Spinal cord (tissue), 10 donors: Measurements from ENCODE around the gene UBAC2. TPM values are rescaled to one million over a fixed set of nuclear protein-coding genes. Genes with fewer than 3 reads are reported as not detected.

Experiments used
- DNase-seq, 6 donors: peaks; one replicate each; pipeline versions ENCODE4 v3.0.0 to v3.0.0-alpha.2; 2013 to 2015; ENCODE audit warnings: low spot score in 6 of 6, low read depth in 4 of 6
- H3K27ac ChIP-seq: one replicate; pipeline ENCODE4 v1.5.1; 2013; ENCODE audit warnings: low read depth, low read length, control low read depth
- H3K27me3 ChIP-seq: one replicate; pipeline ENCODE4 v1.6.1; 2013; ENCODE audit warnings: low read length; ENCODE audit not compliant: control insufficient read depth, insufficient read depth
- H3K36me3 ChIP-seq: one replicate; pipeline ENCODE4 v1.6.1; 2013; ENCODE audit warnings: low read length; ENCODE audit not compliant: control insufficient read depth, insufficient read depth
- H3K4me1 ChIP-seq: one replicate; pipeline ENCODE4 v1.6.1; 2013; ENCODE audit warnings: low read length; ENCODE audit not compliant: control insufficient read depth, insufficient read depth
- H3K4me3 ChIP-seq: one replicate; pipeline ENCODE4 v1.5.1; 2013; ENCODE audit warnings: low read depth, low read length, control low read depth
- H3K9me3 ChIP-seq: one replicate; pipeline ENCODE4 v1.6.1; 2013; ENCODE audit warnings: low read length; ENCODE audit not compliant: control insufficient read depth, insufficient read depth
- WGBS: methylation state at CpG from one replicate; pipeline ENCODE4 v1.1.5; 2013; ENCODE audit warnings: missing lambda C conversion rate; ENCODE audit not compliant: insufficient coverage; 5-methylcytosine and 5-hydroxymethylcytosine counted together
- polyA plus RNA-seq, 2 donors: library from polyadenylated mRNA; unstranded; fragments of 120-200 nt; gene quantifications; one replicate each; pipeline ENCODE4 v1.2.1, GENCODE V29; 2013; ENCODE audit not compliant: insufficient read length in 2 of 2
- total RNA-seq, 2 donors: library from RNA; depleted of rRNA in 1 of 2; stranded (reverse); fragments of 120-200 nt in 1 of 2; fragments of >200 nt in 1 of 2; gene quantifications; one replicate each; pipeline versions ENCODE4 v1.2.3 to v1.2.4, GENCODE V29; 2013 to 2014
- donor health status: healthy.

UBAC2 gene
- total and polyA plus RNA-seq, 4 donors: 37.9 to 60.3 (median 53.8) TPM

- Histone ChIP-seq H3K36me3 (no peaks in the 10 kb centered on the region), H3K27ac (no peak overlapping the region), H3K27me3 (no peaks in the 10 kb centered on the region), H3K4me1 (peaks cover 5% of the 10 kb centered on the region), H3K4me3 (no peak overlapping the region), H3K9me3 (no peaks in the 10 kb centered on the region)
- WGBS: 93% methylated on average over 11 of the region's 13 CpGs
- no peak for DNase-seq
Measured at GRCh38 chr13:99422586-99423220, 222.0 kb downstream of the UBAC2 start.

- Histone ChIP-seq H3K9me3 (no peaks in the 10 kb centered on the region), H3K4me3 (no peak overlapping the region), H3K27me3 (no peaks in the 10 kb centered on the region), H3K27ac (no peak overlapping the region), H3K36me3 (no peaks in the 10 kb centered on the region), H3K4me1 (no peaks in the 10 kb centered on the region)
- WGBS: 81% methylated on average over 11 of the region's 18 CpGs
- no peak for DNase-seq
Measured at GRCh38 chr13:99425485-99426341, 225.1 kb downstream of the UBAC2 start.

- Histone ChIP-seq H3K27ac (no peak overlapping the region), H3K4me3 (no peak overlapping the region), H3K36me3 (no peaks in the 10 kb centered on the region), H3K9me3 (no peaks in the 10 kb centered on the region), H3K4me1 (no peaks in the 10 kb centered on the region), H3K27me3 (no peaks in the 10 kb centered on the region)
- no peak for DNase-seq
- 80% methylated on average over 2 of the region's 7 CpGs for WGBS
Measured at GRCh38 chr13:99426426-99426825, 225.8 kb downstream of the UBAC2 start.

DNA sequence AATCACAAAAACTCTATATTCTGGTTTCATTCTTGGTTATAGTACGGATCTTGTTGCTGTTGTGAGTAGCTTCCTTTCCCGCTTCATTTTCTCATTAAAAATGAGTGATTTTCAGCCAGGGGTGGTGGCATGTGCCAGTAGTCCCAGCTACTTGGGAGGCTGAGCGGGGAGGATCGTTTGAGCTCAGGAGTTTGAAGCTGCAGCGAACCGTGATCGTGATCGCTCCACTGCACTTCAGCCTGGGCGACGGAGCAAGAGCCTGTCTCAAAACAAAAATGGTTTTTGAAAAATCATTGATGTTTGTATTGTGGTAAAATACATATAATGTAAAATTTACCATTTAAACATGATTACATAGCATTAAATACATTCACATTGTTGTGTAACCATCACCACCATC, 229.0 kb downstream of the UBAC2 start:
- DNase-seq: no peak
- Histone ChIP-seq H3K4me1 (peaks cover 5% of the 10 kb centered on the region), H3K36me3 (no peaks in the 10 kb centered on the region), H3K27me3 (no peaks in the 10 kb centered on the region), H3K4me3 (no peak overlapping the region), H3K9me3 (no peaks in the 10 kb centered on the region), H3K27ac (no peak overlapping the region)
- no CpG with 5 or more reads among the region's 10 CpGs for WGBS

GRCh38 chr13:99431927-99432608, 231.4 kb downstream of the UBAC2 start:
- H3K27ac ChIP-seq: no peak overlapping the region

GRCh38 chr13:99432609-99433542, 232.2 kb downstream of the UBAC2 start:
- Histone ChIP-seq H3K27me3 (no peaks in the 10 kb centered on the region), H3K36me3 (no peaks in the 10 kb centered on the region), H3K27ac (no peak overlapping the region), H3K4me3 (peak overlapping the region; percentile 4), H3K9me3 (no peaks in the 10 kb centered on the region), H3K4me1 (peaks cover 13% of the 10 kb centered on the region)
- DNase-seq: peak in 1 of 6 donors; percentile 20
- WGBS: 27% methylated on average over 22 of the region's 23 CpGs

More at GRCh38 chr13:99431927-99432608, 231.4 kb downstream of the UBAC2 start:
- peaks cover 9% of the 10 kb centered on the region for H3K4me1 ChIP-seq
- H3K36me3 ChIP-seq: no peaks in the 10 kb centered on the region
- no peaks in the 10 kb centered on the region for H3K9me3 ChIP-seq
- H3K27me3 ChIP-seq: no peaks in the 10 kb centered on the region
- no peak for DNase-seq
- 84% methylated on average over 17 of the region's 18 CpGs for WGBS
- H3K4me3 ChIP-seq: no peak overlapping the region

DNA sequence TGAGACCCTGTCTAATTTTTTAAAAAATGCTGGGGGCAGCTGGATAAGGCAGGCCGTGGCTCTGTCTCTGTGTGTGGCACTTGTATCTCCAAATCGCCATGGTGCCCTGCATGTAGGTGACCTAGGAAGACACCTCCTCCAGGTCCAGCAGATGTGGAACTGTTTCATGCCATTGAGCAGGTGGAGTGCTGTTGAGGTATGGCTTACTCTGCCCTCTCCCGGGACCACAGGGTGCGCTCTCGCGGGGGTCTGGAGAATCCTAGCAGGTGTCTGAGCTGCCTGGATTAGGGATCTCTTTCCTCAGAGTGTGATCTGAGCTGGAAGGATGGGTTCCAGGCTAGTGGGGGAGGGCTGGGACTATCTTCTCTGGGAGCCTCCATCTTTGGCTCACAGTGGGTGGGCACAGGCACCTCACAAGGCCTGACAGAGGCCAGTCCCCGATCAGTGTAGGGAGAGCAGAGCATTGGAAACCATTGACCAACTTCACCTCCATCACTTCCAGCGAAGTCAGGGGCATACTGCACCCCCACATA, 233.0 kb downstream of the UBAC2 start:
- no peak overlapping the region for H3K4me3 ChIP-seq
- no peaks in the 10 kb centered on the region for H3K27me3 ChIP-seq
- peaks cover 13% of the 10 kb centered on the region for H3K4me1 ChIP-seq
- no peak overlapping the region for H3K27ac ChIP-seq
- H3K9me3 ChIP-seq: no peaks in the 10 kb centered on the region
- 96% methylated on average over 7 of the region's 8 CpGs for WGBS
- DNase-seq: no peak
- H3K36me3 ChIP-seq: no peaks in the 10 kb centered on the region

- Histone ChIP-seq H3K27me3 (peaks cover 3% of the 10 kb centered on the region), H3K9me3 (no peaks in the 10 kb centered on the region), H3K4me1 (peaks cover 13% of the 10 kb centered on the region), H3K4me3 (no peak overlapping the region), H3K36me3 (no peaks in the 10 kb centered on the region), H3K27ac (no peak overlapping the region)
- WGBS: 78% methylated on average over 13 of the region's 17 CpGs
- no peak for DNase-seq
Measured at GRCh38 chr13:99434258-99434788, 233.7 kb downstream of the UBAC2 start.
